B cell (primary cell): Measurements from ENCODE around the gene TXNDC15. TPM values are rescaled to one million over a fixed set of nuclear protein-coding genes. Genes with fewer than 3 reads are reported as not detected.
"Not testable (repeated sequence)": the region's sequence is repeated elsewhere in the genome, so short reads cannot be mapped to it uniquely, and the experiment has no call there.

Source experiments
- ATAC-seq: fragments of 200-7000 bp; cut with Tn5 transposase; one replicate; pipeline ENCODE4 v1.10.0; 2021; ENCODE audit warnings: low read depth, mild to moderate bottlenecking, moderate number of reproducible peaks, moderate library complexity
- CTCF ChIA-PET: fragments of 350-600 bp; sonication (Branson Sonifier 250); formaldehyde crosslinking; loops from one replicate; lab custom pipeline; 2021; ENCODE audit warnings: antibody characterized with exemption, inconsistent platforms; lab: Charles Lee
- POLR2A ChIA-PET: fragments of 350-600 bp; sonication (Branson Sonifier 250); formaldehyde crosslinking; loops from one replicate; lab custom pipeline; 2021; ENCODE audit warnings: antibody characterized with exemption; lab: Charles Lee
- DNase-seq: peaks from one replicate; pipeline ENCODE4 v3.0.0; 2013
- H2AFZ ChIP-seq: 2 replicates; pipeline ENCODE4 v1.6.1; 2012; ENCODE audit warnings: mild to moderate bottlenecking, low read depth, low read length; ENCODE audit not compliant: insufficient read depth, poor library complexity, severe bottlenecking
- H3K27ac ChIP-seq, 2 donors: 1 replicate in 1 of 2; 2 replicates in 1 of 2; pipeline ENCODE4 v1.5.1; 2012 to 2013; ENCODE audit warnings: low read length in 2 of 2, mild to moderate bottlenecking in 2 of 2, moderate library complexity in 1 of 2
- H3K27me3 ChIP-seq, 4 experiments: fragments of 200-600 bp in 1 of 4; sonication (generic) in 1 of 4; replicated peaks in 1 of 4; 1 replicate in 2 of 4; 2 replicates in 2 of 4; pipeline versions ENCODE4 v1.6.1 to v1.7.0; 2013 to 2016; ENCODE audit warnings: low read length in 3 of 4, mild to moderate bottlenecking in 2 of 4, mixed read lengths in 1 of 4, moderate library complexity in 1 of 4; ENCODE audit not compliant: insufficient read depth in 4 of 4, control insufficient read depth in 3 of 4; ENCODE audit errors: control extremely low read depth in 1 of 4
- H3K36me3 ChIP-seq, 2 experiments: replicated peaks in 1 of 2; 1 replicate in 1 of 2; 2 replicates in 1 of 2; pipeline versions ENCODE4 v1.6.1 to v1.7.1; 2013; ENCODE audit warnings: low read length in 1 of 2; ENCODE audit not compliant: insufficient read depth in 2 of 2, control insufficient read depth in 1 of 2; ENCODE audit errors: control extremely low read depth in 1 of 2, extremely low read depth in 1 of 2
- H3K4me1 ChIP-seq, 2 donors: fragments of 200-600 bp in 1 of 2; sonication (generic) in 1 of 2; 1 replicate in 1 of 2; 2 replicates in 1 of 2; pipeline versions ENCODE4 v1.5.1 to v1.6.1; 2013 to 2017; ENCODE audit warnings: low read length in 2 of 2; ENCODE audit not compliant: control insufficient read depth in 2 of 2, insufficient read depth in 2 of 2
- H3K4me2 ChIP-seq: replicated peaks from 2 replicates; pipeline ENCODE3; 2012; ENCODE audit warnings: mild to moderate bottlenecking, low read depth, low read length; ENCODE audit not compliant: poor library complexity, severe bottlenecking
- H3K4me3 ChIP-seq, 5 experiments: fragments of 200-600 bp in 1 of 5; sonication (generic) in 1 of 5; 1 replicate in 3 of 5; 2 replicates in 2 of 5; pipeline versions ENCODE4 v1.5.1 to v1.7.0; 2011 to 2016; ENCODE audit warnings: low read length in 4 of 5, mild to moderate bottlenecking in 4 of 5, low read depth in 2 of 5, control low read depth in 1 of 5, moderate library complexity in 1 of 5; ENCODE audit not compliant: insufficient read depth in 1 of 5; ENCODE audit errors: control extremely low read depth in 1 of 5, extremely low read depth in 1 of 5
- H3K79me2 ChIP-seq: fragments of 200-600 bp; sonication (generic); one replicate; pipeline ENCODE4 v1.6.0; 2016; ENCODE audit warnings: low read length; ENCODE audit not compliant: control insufficient read depth, insufficient read depth
- H3K9ac ChIP-seq: fragments of 200-600 bp; sonication (generic); 2 replicates; pipeline ENCODE4 v1.6.1; 2017; ENCODE audit warnings: mild to moderate bottlenecking, low read length, moderate library complexity
- H3K9me3 ChIP-seq, 3 donors: one replicate each; pipeline versions ENCODE4 v1.6.1 to v1.7.1; 2013; ENCODE audit warnings: low read length in 2 of 3; ENCODE audit not compliant: control insufficient read depth in 2 of 3, insufficient read depth in 1 of 3; ENCODE audit errors: control extremely low read depth in 1 of 3
- H4K20me1 ChIP-seq: 2 replicates; pipeline ENCODE4 v1.6.0; 2012; ENCODE audit warnings: mild to moderate bottlenecking, low read length; ENCODE audit not compliant: insufficient read depth, control insufficient read depth, poor library complexity, severe bottlenecking
- H3K27ac Mint-ChIP-seq: one replicate; pipeline ENCODE4 v1.8.0; 2021; ENCODE audit warnings: mixed read lengths
- H3K27me3 Mint-ChIP-seq: one replicate; pipeline ENCODE4 v1.8.0; 2021; ENCODE audit warnings: mixed read lengths
- H3K4me1 Mint-ChIP-seq: one replicate; pipeline ENCODE4 v1.8.0; 2021; ENCODE audit warnings: mixed read lengths
- H3K4me3 Mint-ChIP-seq: one replicate; pipeline ENCODE4 v1.8.0; 2021; ENCODE audit warnings: mixed read lengths
- H3K9me3 Mint-ChIP-seq: one replicate; pipeline ENCODE4 v1.8.0; 2022; ENCODE audit warnings: mixed read lengths; ENCODE audit not compliant: insufficient read depth
- CTCF ChIP-seq: fragments of 200-600 bp; IDR thresholded peaks from one replicate; pipeline ENCODE4 v1.8.0; 2022; ENCODE audit warnings: antibody characterized with exemption, mild to moderate bottlenecking
- EZH2 ChIP-seq: IDR thresholded peaks from 2 replicates; pipeline ENCODE4 v1.6.1; 2012; ENCODE audit warnings: borderline replicate concordance, low read depth, mild to moderate bottlenecking, moderate library complexity, low read length; ENCODE audit not compliant: insufficient read depth, poor library complexity, severe bottlenecking
- WGBS: methylation state at CpG from one replicate; pipeline ENCODE4 v1.1.5; 2013; ENCODE audit warnings: missing lambda C conversion rate; ENCODE audit not compliant: insufficient coverage; 5-methylcytosine and 5-hydroxymethylcytosine counted together
- intact Hi-C: fragments of 100-400 bp; cut with micrococcal nuclease; formaldehyde crosslinking; loops from one replicate; pipeline ENCODE4 v1.10.0; 2022
- polyA plus RNA-seq: library from polyadenylated mRNA; depleted of rRNA; stranded (reverse); fragments of >200 nt; gene quantifications from 2 replicates; pipeline ENCODE4 v1.2.3, GENCODE V29; 2012
- total RNA-seq, 2 donors: library from RNA; stranded (reverse); fragments of 120-200 nt in 1 of 2; gene quantifications; 1 replicate in 1 of 2; 2 replicates in 1 of 2; pipeline versions ENCODE4 v1.2.3 to v1.2.4, GENCODE V29; 2013 to 2022

Gene TXNDC15
- total and polyA plus RNA-seq, 2 donors (not counting 1 experiment from before 2014, with no cell fraction given), result 18.5 to 50.4 TPM

- intact Hi-C loops, result loop anchor here (5.0 to 10.0 kb wide), 2 partner anchors 145 to 382 kb away; partner anchors contain the start of gene JADE2
- no peaks in the 10 kb centered on the region for H3K27me3 ChIP-seq
- CTCF ChIA-PET, result interaction anchor here (0.6 to 8.4 kb wide), 11 partner anchors 10 to 321 kb away, joined by 3 to 93 read pairs (median 3); partner anchors contain the start of genes C5orf24, CAMLG, DDX46 and TXNDC15
- DNase-seq (no peak), ATAC-seq (no peak)
- H2AFZ ChIP-seq, result no peak overlapping the region
- no peak overlapping the region for H3K4me2 ChIP-seq
- peaks cover 25 to 37% of the 10 kb centered on the region in 2 donors for H3K4me1 ChIP-seq
- peak overlapping the region; percentile 59 for H3K4me3 Mint-ChIP-seq
- peaks cover 1 to 17% of the 10 kb centered on the region in 2 experiments for H3K36me3 ChIP-seq
- H3K9ac ChIP-seq, result no peak overlapping the region
- H3K9me3 Mint-ChIP-seq, result no peaks in the 10 kb centered on the region
- POLR2A ChIA-PET, result interaction anchor here (0.5 kb wide), 1 partner anchor 147 kb away, joined by 3 read pairs; no protein-coding TSS in a partner anchor
- 89% methylated on average over 1 of the region's 1 CpG for WGBS
- peak overlapping the region; percentile 46 for H3K27ac Mint-ChIP-seq
- H4K20me1 ChIP-seq, result no peaks in the 10 kb centered on the region
- H3K27ac ChIP-seq, result peak overlapping the region in 1 of 2 donors; percentile 96
- peaks cover 28% of the 10 kb centered on the region for H3K4me1 Mint-ChIP-seq
- TF ChIP-seq EZH2, result no peak
- TF ChIP-seq CTCF, result no peak
- peaks cover 0 to 13% (median 0%) of the 10 kb centered on the region in 3 donors for H3K9me3 ChIP-seq
- H3K79me2 ChIP-seq, result peaks cover 25% of the 10 kb centered on the region
- no peak overlapping the region for H3K4me3 ChIP-seq
- no peaks in the 10 kb centered on the region for H3K27me3 Mint-ChIP-seq
Measured at GRCh38 chr5:134906811-134907210, 32.6 kb downstream of the TXNDC15 start.

GRCh38 chr5:134910752-134911151 is 36.6 kb downstream of the TXNDC15 start:
- H3K27me3 Mint-ChIP-seq, H3K4me1 Mint-ChIP-seq, H2AFZ ChIP-seq, H3K27ac Mint-ChIP-seq, H3K9ac ChIP-seq, intact Hi-C loops, H3K4me3 ChIP-seq, DNase-seq, POLR2A ChIA-PET, H3K4me2 ChIP-seq, H4K20me1 ChIP-seq, H3K9me3 ChIP-seq, ATAC-seq, H3K27me3 ChIP-seq, H3K27ac ChIP-seq, H3K4me1 ChIP-seq, H3K9me3 Mint-ChIP-seq, H3K4me3 Mint-ChIP-seq: not testable (repeated sequence)
- CTCF ChIA-PET, result interaction anchor here (1.4 kb wide), 1 partner anchor 65 kb away, joined by 3 read pairs; the partner anchor contains the start of gene C5orf24
- Histone ChIP-seq H3K79me2 (peaks cover 44% of the 10 kb centered on the region), H3K36me3 (peaks cover 1 to 35% of the 10 kb centered on the region in 2 experiments)
- 100% methylated on average over 2 of the region's 2 CpGs for WGBS
